AG09319 (cell line): ENCODE results near the gene DNAH3.

ENCODE experiments used
- DNase-seq: peaks from one replicate; pipeline ENCODE4 v3.0.0-alpha.2; 2010; ENCODE audit warnings: low read depth; ENCODE audit errors: extremely low read depth
- CTCF ChIP-seq: IDR thresholded peaks from 2 replicates; pipeline ENCODE4 v1.5.1; 2011; ENCODE audit warnings: low read depth, mild to moderate bottlenecking, inconsistent platforms, low read length, moderate library complexity

The DNAH3 gene

GRCh38 chr16:21088143-21088542 is 62.5 kb downstream of the DNAH3 start:
- TF ChIP-seq CTCF: no peak
- DNase-seq: no peak

GRCh38 chr16:21084631-21085225 is 65.9 kb downstream of the DNAH3 start:
- TF ChIP-seq CTCF: no peak
- no peak for DNase-seq

- TF ChIP-seq CTCF: peak; percentile 71
These were observed 66.8 kb downstream of the DNAH3 start for GRCh38 chr16:21083729-21084268.

GRCh38 chr16:21081329-21081728 is 69.3 kb downstream of the DNAH3 start:
- no peak for TF ChIP-seq CTCF
- no peak for DNase-seq

More at GRCh38 chr16:21083729-21084268, 66.8 kb downstream of the DNAH3 start:
- no peak for DNase-seq

- no peak for TF ChIP-seq CTCF
- DNase-seq: no peak
These were observed 72.1 kb downstream of the DNAH3 start for GRCh38 chr16:21078563-21078962.

GRCh38 chr16:21076186-21076883 is 74.3 kb downstream of the DNAH3 start:
- DNase-seq: no peak
- no peak for TF ChIP-seq CTCF

GRCh38 chr16:21075252-21075651 is 75.4 kb downstream of the DNAH3 start:
- no peak for DNase-seq
- TF ChIP-seq CTCF: no peak
